RWPE2 (cell line): ENCODE data around the gene RNU7-1.

ENCODE experiments used
- ATAC-seq: fragments of 200-7000 bp; cut with Tn5 transposase; 3 replicates; pipeline ENCODE4 v1.9.1; 2021; ENCODE audit warnings: low read depth
- DNase-seq: peaks from one replicate; pipeline ENCODE4 v3.0.0-alpha.2; 2020; ENCODE audit warnings: low spot score
- H3K27ac ChIP-seq: fragments of 450-650 bp; 2 replicates; pipeline ENCODE4 v1.5.1; 2017; ENCODE audit warnings: mild to moderate bottlenecking; ENCODE audit not compliant: poor library complexity, severe bottlenecking
- H3K27me3 ChIP-seq: fragments of 250-450 bp; sonication (Bioruptor Pico); 2 replicates; pipeline ENCODE4 v1.5.1; 2021; ENCODE audit warnings: mild to moderate bottlenecking, moderate library complexity; ENCODE audit not compliant: insufficient read depth, poor library complexity, severe bottlenecking
- H3K36me3 ChIP-seq: fragments of 250-450 bp; sonication (Bioruptor Pico); 2 replicates; pipeline ENCODE4 v1.5.1; 2020; ENCODE audit warnings: low read depth, mild to moderate bottlenecking, moderate library complexity
- H3K4me1 ChIP-seq: fragments of 250-450 bp; sonication (Bioruptor Pico); 2 replicates; pipeline ENCODE4 v1.5.1; 2021; ENCODE audit warnings: mild to moderate bottlenecking, moderate library complexity; ENCODE audit not compliant: insufficient read depth, poor library complexity, severe bottlenecking
- H3K4me3 ChIP-seq: fragments of 250-450 bp; sonication (Bioruptor Pico); 2 replicates; pipeline ENCODE4 v1.5.1; 2021; ENCODE audit warnings: mild to moderate bottlenecking, moderate library complexity; ENCODE audit not compliant: severe bottlenecking
- H3K9me3 ChIP-seq: fragments of 250-450 bp; sonication (Bioruptor Pico); 2 replicates; pipeline ENCODE4 v1.5.1; 2021; ENCODE audit warnings: mild to moderate bottlenecking, moderate library complexity; ENCODE audit not compliant: severe bottlenecking
- CTCF ChIP-seq: fragments of 450-650 bp; IDR thresholded peaks from one replicate; pipeline ENCODE4 v1.5.1; 2017; ENCODE audit warnings: mild to moderate bottlenecking, moderate library complexity; ENCODE audit not compliant: poor library complexity, severe bottlenecking

RNU7-1 gene

GRCh38 chr12:6936194-6936635 is 7.4 kb upstream of the RNU7-1 start:
- Histone ChIP-seq H3K4me3 (no peak overlapping the region), H3K27ac (no peak overlapping the region), H3K36me3 (peaks cover 43% of the 10 kb centered on the region), H3K27me3 (no peaks in the 10 kb centered on the region), H3K9me3 (no peaks in the 10 kb centered on the region), H3K4me1 (peaks cover 3% of the 10 kb centered on the region)
- DNase-seq (no peak), ATAC-seq (no peak)
- TF ChIP-seq CTCF, result no peak

DNA sequence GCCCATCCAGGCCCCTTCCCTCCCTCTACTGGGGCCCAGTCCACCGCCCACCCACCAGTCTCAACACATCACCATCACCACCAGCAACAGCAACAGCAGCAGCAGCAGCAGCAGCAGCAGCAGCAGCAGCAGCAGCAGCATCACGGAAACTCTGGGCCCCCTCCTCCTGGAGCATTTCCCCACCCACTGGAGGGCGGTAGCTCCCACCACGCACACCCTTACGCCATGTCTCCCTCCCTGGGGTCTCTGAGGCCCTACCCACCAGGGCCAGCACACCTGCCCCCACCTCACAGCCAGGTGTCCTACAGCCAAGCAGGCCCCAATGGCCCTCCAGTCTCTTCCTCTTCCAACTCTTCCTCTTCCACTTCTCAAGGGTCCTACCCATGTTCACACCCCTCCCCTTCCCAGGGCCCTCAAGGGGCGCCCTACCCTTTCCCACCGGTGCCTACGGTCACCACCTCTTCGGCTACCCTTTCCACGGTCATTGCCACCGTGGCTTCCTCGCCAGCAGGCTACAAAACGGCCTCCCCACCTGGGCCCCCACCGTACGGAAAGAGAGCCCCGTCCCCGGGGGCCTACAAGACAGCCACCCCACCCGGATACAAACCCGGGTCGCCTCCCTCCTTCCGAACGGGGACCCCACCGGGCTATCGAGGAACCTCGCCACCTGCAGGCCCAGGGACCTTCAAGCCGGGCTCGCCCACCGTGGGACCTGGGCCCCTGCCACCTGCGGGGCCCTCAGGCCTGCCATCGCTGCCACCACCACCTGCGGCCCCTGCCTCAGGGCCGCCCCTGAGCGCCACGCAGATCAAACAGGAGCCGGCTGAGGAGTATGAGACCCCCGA is 6.8 kb upstream of the RNU7-1 start:
- no peak for ATAC-seq
- H3K4me3 ChIP-seq, result no peak overlapping the region
- TF ChIP-seq CTCF, result no peak
- H3K27ac ChIP-seq, result peak overlapping the region; percentile 55
- H3K36me3 ChIP-seq, result peaks cover 43% of the 10 kb centered on the region
- peaks cover 3% of the 10 kb centered on the region for H3K4me1 ChIP-seq
- no peak for DNase-seq
- no peaks in the 10 kb centered on the region for H3K9me3 ChIP-seq
- H3K27me3 ChIP-seq, result no peaks in the 10 kb centered on the region

DNA sequence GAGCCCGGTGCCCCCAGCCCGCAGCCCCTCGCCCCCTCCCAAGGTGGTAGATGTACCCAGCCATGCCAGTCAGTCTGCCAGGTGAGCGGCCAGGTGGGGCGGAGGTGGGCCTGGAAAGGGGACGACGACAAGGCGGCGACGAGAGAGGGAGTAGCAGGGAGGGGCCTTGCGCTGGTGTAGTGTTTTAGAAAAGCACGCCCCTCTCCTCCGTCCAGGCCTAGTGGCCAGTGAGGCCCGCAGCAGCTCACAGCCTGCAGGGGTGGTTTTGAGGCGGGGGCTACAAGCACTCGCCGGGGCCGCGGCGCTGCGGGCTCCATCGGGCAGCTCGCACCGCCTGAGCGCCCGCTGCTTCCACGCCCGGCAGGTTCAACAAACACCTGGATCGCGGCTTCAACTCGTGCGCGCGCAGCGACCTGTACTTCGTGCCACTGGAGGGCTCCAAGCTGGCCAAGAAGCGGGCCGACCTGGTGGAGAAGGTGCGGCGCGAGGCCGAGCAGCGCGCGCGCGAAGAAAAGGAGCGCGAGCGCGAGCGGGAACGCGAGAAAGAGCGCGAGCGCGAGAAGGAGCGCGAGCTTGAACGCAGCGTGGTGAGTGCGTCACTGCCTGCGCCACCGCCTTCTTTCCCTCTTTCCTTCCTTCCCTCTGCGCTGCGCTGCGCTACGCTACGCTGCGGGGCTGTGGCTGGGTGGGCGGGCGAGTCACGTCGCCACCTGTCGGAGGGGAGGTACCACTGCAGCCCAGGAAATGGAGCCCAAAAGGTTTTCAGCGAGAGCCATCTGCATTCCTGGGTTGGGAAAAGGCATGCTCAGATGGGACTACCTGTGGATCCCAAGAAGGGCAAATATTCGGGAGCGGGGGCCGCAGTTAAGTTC is 5.9 kb upstream of the RNU7-1 start:
- Histone ChIP-seq H3K27me3 (no peaks in the 10 kb centered on the region), H3K9me3 (no peaks in the 10 kb centered on the region), H3K27ac (peak overlapping the region; percentile 55), H3K4me3 (peak overlapping the region; percentile 31), H3K36me3 (peaks cover 43% of the 10 kb centered on the region), H3K4me1 (peaks cover 3% of the 10 kb centered on the region)
- DNase-seq (peak; percentile 91), ATAC-seq (peak; percentile 85)
- peak; percentile 97 for TF ChIP-seq CTCF

- Histone ChIP-seq H3K4me3 (peak overlapping the region; percentile 31), H3K4me1 (peaks cover 3% of the 10 kb centered on the region), H3K27me3 (no peaks in the 10 kb centered on the region), H3K9me3 (no peaks in the 10 kb centered on the region), H3K36me3 (peaks cover 41% of the 10 kb centered on the region), H3K27ac (peak overlapping the region; percentile 55)
- ATAC-seq (no peak), DNase-seq (no peak)
- TF ChIP-seq CTCF, result peak; percentile 70
Observed at GRCh38 chr12:6938353-6939190, 5.0 kb upstream of the RNU7-1 start.
